COLO829 (cell line): ENCODE measurements around the gene WNT8A.

Experiments used
- DNase-seq: peaks from one replicate; pipeline ENCODE4 v3.0.0; 2012; ENCODE audit warnings: low spot score

The WNT8A gene

GRCh38 chr5:138091685-138092084 lies 7.9 kb downstream of the WNT8A start:
- DNase-seq, result no peak

GRCh38 chr5:138092301-138092700 lies 8.5 kb downstream of the WNT8A start:
- DNase-seq, result no peak

GRCh38 chr5:138093036-138093435 lies 9.2 kb downstream of the WNT8A start:
- DNase-seq, result no peak

GRCh38 chr5:138095100-138095907 lies 11.5 kb downstream of the WNT8A start:
- DNase-seq, result no peak

- no peak for DNase-seq
Observed at GRCh38 chr5:138096363-138096762, 12.5 kb downstream of the WNT8A start.

GRCh38 chr5:138096997-138097828 lies 13.4 kb downstream of the WNT8A start:
- no peak for DNase-seq

GRCh38 chr5:138102454-138103318 lies 18.9 kb downstream of the WNT8A start:
- DNase-seq, result no peak

- DNase-seq, result no peak
Observed at GRCh38 chr5:138103319-138103637, 19.4 kb downstream of the WNT8A start.

- no peak for DNase-seq
Observed at GRCh38 chr5:138105709-138106108, 21.9 kb downstream of the WNT8A start.

GRCh38 chr5:138107213-138107612 lies 23.4 kb downstream of the WNT8A start:
- no peak for DNase-seq

GRCh38 chr5:138109463-138110265 lies 25.8 kb downstream of the WNT8A start:
- DNase-seq, result no peak

GRCh38 chr5:138110266-138110963 lies 26.6 kb downstream of the WNT8A start:
- no peak for DNase-seq

GRCh38 chr5:138111181-138111580 lies 27.3 kb downstream of the WNT8A start:
- DNase-seq, result no peak

GRCh38 chr5:138111937-138112336 lies 28.1 kb downstream of the WNT8A start:
- DNase-seq, result no peak

GRCh38 chr5:138115254-138115653 lies 31.4 kb downstream of the WNT8A start:
- no peak for DNase-seq

GRCh38 chr5:138128334-138128733 lies 44.5 kb downstream of the WNT8A start:
- no peak for DNase-seq

GRCh38 chr5:138129347-138129746 lies 45.5 kb downstream of the WNT8A start:
- DNase-seq, result no peak

- DNase-seq, result no peak
Observed at GRCh38 chr5:138132543-138132942, 48.7 kb downstream of the WNT8A start.

- DNase-seq, result no peak
Observed at GRCh38 chr5:138138949-138139780, 55.3 kb downstream of the WNT8A start, which contains the start of gene NME5. TSS of gene NME5 (minus strand) at chr5:138139428. CDS start at chr5:138138780, 648 bp downstream.

GRCh38 chr5:138139781-138140090 lies 55.9 kb downstream of the WNT8A start:
- DNase-seq, result no peak
